T-helper 1 cell treated with Interleukin-12 subunit alpha and Interleukin-12 subunit beta and Interleukin-4 antibody, amounts not matched to agents 30 ng/mL and 1 ng/mL, for 36 hours (primary cell): Measurements from ENCODE around the gene REEP6. TPM values are rescaled to one million over a fixed set of nuclear protein-coding genes. Genes with fewer than 3 reads are reported as not detected.

ENCODE experiments used
- intact Hi-C: fragments of 100-400 bp; cut with micrococcal nuclease; formaldehyde crosslinking; loops from one replicate; pipeline ENCODE4 v1.15.1; 2024
- total RNA-seq: library from RNA; stranded (reverse); gene quantifications from 2 replicates; pipeline ENCODE4 v1.2.3, GENCODE V29; 2022

REEP6 gene
- total RNA-seq, 1 donor from 2014 or later, result 1.0 TPM

GRCh38 chr19:1456121-1456900 lies 34.7 kb upstream of the REEP6 start:
- intact Hi-C loops, result no loop called here

- intact Hi-C loops, result no loop called here
Observed at GRCh38 chr19:1457031-1457739, 33.8 kb upstream of the REEP6 start.

- intact Hi-C loops, result no loop called here
Observed at GRCh38 chr19:1457892-1458291, 33.1 kb upstream of the REEP6 start.

GRCh38 chr19:1459479-1459878 lies 31.5 kb upstream of the REEP6 start:
- intact Hi-C loops, result no loop called here

GRCh38 chr19:1460033-1460995 lies 30.7 kb upstream of the REEP6 start:
- intact Hi-C loops, result no loop called here

- intact Hi-C loops, result no loop called here
Observed at GRCh38 chr19:1461862-1462261, 29.1 kb upstream of the REEP6 start.

GRCh38 chr19:1465191-1466016 lies 25.6 kb upstream of the REEP6 start:
- intact Hi-C loops, result no loop called here

- intact Hi-C loops, result no loop called here
Observed at GRCh38 chr19:1466018-1466460, 24.9 kb upstream of the REEP6 start.

GRCh38 chr19:1466461-1467214 lies 24.3 kb upstream of the REEP6 start:
- intact Hi-C loops, result no loop called here

- intact Hi-C loops, result no loop called here
Observed at GRCh38 chr19:1467215-1467489, 23.8 kb upstream of the REEP6 start.

- intact Hi-C loops, result loop anchor here (2.0 kb wide), 1 partner anchor 293 kb away; no protein-coding TSS in a partner anchor
Observed at GRCh38 chr19:1467490-1468273, 23.3 kb upstream of the REEP6 start.

- intact Hi-C loops, result loop anchor here (2.0 kb wide), 1 partner anchor 292 kb away; no protein-coding TSS in a partner anchor
Observed at GRCh38 chr19:1468274-1468820, 22.6 kb upstream of the REEP6 start.

GRCh38 chr19:1468821-1469254 lies 22.1 kb upstream of the REEP6 start:
- intact Hi-C loops, result loop anchor here (2.0 kb wide), 1 partner anchor 292 kb away; no protein-coding TSS in a partner anchor

- intact Hi-C loops, result loop anchor here (2.0 kb wide), 2 partner anchors 31 to 291 kb away; partner anchors contain the start of gene RPS15
Observed at GRCh38 chr19:1469255-1470054, 21.5 kb upstream of the REEP6 start.

GRCh38 chr19:1470055-1470304 lies 21.0 kb upstream of the REEP6 start:
- intact Hi-C loops, result loop anchor here (2.0 kb wide), 1 partner anchor 31 kb away; the partner anchor contains the start of gene RPS15

GRCh38 chr19:1470305-1471009 lies 20.5 kb upstream of the REEP6 start:
- intact Hi-C loops, result loop anchor here (2.0 kb wide), 1 partner anchor 32 kb away; the partner anchor contains the start of gene RPS15

- intact Hi-C loops, result loop anchor here (2.0 kb wide), 1 partner anchor 32 kb away; the partner anchor contains the start of gene RPS15
Observed at GRCh38 chr19:1471010-1471514, 19.9 kb upstream of the REEP6 start.
